ENCODE data around the gene NT5C2. TPM values are rescaled to one million over a fixed set of nuclear protein-coding genes. Genes with fewer than 3 reads are reported as not detected.
"Not testable (repeated sequence)": the region's sequence is repeated elsewhere in the genome, so short reads cannot be mapped to it uniquely, and the experiment has no call there.

NT5C2 gene
- total RNA-seq, 1 donor = 82.9 TPM

DNA sequence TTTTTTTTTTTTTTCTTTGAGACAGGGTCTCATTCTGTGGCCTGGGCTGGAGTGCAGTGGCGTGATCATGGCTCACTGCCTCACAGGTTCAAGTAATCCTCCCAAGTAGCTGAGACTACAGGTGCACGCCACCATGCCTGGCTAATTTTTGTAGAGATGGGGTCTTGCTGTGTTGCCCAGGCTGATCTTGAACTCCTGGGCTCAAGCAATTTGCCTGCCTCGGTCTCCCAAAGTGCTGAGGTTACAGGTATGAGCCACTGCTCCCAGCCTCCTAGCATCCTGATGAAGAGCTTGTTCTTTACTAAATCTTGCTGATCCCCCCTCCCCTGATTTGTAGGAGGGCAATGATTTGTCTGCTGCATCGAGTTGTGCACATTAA lies 126.0 kb downstream of the NT5C2 start:
- not testable (repeated sequence) for DNase-seq (ENCODE audit: low read depth in 2 of 3, low spot score in 2 of 3)

- no peak for DNase-seq (ENCODE audit: low read depth in 2 of 3, low spot score in 2 of 3)
Measured at GRCh38 chr10:103066141-103067098, 126.7 kb downstream of the NT5C2 start.

DNA sequence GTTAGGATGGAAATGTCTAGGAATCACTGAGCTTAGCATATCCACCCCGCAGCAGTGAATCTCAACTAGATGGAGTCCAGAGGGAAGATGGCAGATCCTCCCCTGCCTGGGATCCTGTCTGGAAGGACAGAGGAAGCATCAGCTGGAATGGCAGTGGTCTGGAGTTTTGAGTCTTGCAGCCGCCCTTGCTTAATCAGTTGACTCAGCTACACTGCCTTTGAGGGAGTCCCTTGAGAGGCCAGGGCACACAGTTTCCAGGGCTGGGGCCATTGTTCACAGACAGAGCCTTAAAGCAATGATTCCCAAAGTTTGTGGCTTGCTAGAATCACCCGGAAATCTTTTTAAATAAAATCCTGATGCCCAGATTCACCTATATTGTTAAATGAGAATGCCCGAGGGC lies 128.1 kb downstream of the NT5C2 start:
- no peak for DNase-seq (ENCODE audit: low read depth in 2 of 3, low spot score in 2 of 3)

GRCh38 chr10:103062854-103063590 lies 130.1 kb downstream of the NT5C2 start:
- DNase-seq (ENCODE audit: low read depth in 2 of 3, low spot score in 2 of 3) = no peak

GRCh38 chr10:103060575-103060974 lies 132.5 kb downstream of the NT5C2 start:
- no peak for DNase-seq (ENCODE audit: low read depth in 2 of 3, low spot score in 2 of 3)

DNA sequence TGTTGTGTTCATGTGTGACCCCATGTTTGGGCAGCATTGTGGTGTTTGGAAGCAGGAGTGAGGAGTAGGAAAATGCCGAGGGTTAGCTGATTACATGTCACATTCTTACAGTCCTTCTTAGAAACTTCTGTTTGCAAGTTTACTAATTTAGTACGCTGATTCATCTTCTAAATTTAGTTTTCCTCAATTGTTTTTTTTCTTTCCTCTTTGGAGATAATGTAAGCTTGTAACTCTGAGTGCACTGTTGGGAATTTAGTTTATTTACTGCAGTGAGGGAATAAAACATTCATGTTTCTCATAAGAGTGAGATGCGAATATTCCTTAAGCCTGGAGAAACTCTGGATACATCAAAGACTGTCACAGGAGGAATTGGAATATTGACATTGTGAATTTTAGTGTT lies 135.0 kb downstream of the NT5C2 start:
- DNase-seq (ENCODE audit: low read depth in 2 of 3, low spot score in 2 of 3) = no peak

- DNase-seq (ENCODE audit: low read depth in 2 of 3, low spot score in 2 of 3) = no peak
Measured at GRCh38 chr10:103055105-103055504, 138.0 kb downstream of the NT5C2 start.

DNA sequence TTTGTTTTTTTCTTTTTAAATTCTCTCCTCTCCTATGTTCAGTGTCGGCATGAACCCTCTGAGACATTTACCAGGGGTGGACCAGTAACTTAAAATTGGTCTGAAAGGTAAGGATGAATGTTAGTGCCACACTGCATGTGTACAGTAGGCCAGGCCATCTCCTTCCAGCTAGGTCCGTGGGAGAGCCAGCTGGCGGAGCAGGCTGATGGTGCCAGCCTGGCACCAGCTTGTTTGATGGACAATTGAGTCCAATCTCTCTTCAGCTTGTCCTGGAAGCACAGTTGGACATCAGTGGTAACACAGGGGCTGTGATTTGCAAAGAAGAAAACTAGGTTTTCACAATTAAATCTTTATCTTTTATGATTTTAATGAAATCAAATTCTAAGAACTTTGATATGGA lies 138.5 kb downstream of the NT5C2 start:
- DNase-seq (ENCODE audit: low read depth in 2 of 3, low spot score in 2 of 3) = no peak

DNA sequence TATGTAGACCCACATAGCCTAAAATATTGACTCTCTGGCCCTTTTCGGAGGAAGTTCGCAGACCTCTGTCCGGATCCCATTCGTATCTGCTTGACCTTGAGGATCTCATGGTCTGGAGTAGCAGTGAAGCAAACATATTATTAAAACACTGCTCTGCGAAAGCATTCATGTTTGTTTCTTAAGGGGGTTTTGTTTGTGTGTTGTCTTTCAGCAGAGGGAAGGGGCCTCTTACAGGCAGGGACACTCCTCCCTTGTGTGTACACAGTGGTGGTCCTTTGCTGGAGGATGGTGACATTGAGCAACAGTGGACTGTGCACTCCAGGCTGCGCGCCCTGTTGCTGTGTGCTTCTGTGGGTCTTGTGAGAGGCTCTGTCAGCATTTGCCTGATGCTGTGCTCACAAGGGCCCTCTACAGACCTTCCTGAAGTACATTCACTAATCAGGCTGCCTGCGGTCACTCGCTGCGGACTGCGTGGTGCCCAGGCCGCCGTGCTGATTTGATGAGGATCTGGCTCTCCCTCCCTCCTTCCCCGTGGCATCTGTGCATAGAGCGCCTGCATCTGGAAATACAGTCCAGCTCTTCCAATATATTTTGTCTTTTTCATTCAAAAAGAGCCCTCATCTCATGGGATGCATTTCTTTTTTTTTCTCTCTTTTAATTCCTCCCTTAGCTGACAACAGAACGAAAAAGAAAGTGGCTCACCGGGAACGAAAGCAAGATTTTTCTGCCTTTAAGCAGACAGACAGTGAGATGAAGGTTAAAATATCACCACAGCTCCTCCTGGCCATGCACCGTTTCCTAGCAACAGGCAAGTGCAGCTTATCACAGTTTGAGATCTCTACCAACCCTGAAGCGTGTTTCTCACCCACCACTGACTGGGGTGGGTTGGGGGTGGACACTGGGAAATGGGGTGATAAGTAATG lies 139.2 kb downstream of the NT5C2 start:
- DNase-seq (ENCODE audit: low read depth in 2 of 3, low spot score in 2 of 3) = peak in 2 of 3 donors; percentile 48 to 54

DNA sequence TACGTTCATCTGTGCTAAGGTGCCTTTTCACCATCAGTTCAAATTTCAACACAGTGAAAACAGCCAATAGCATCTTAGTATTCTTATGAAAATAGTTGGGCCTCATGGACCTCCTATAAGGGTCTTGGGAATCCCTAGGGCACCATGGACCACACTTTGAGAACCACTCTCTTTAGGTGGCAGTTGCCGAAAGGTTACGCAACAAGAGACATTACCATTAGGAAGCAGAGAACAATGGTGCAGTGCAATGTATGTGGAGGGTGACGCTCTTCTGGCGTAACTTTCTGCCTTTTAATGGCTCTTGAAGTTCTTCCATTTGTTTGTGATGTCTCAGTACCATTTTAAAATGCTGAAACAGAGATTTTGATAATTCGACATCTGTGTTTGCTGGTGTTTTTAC lies 143.8 kb downstream of the NT5C2 start:
- DNase-seq (ENCODE audit: low read depth in 2 of 3, low spot score in 2 of 3) = no peak

- no peak for DNase-seq (ENCODE audit: low read depth in 2 of 3, low spot score in 2 of 3)
Measured at GRCh38 chr10:103047381-103047780, 145.7 kb downstream of the NT5C2 start.

GRCh38 chr10:103045961-103046360 lies 147.1 kb downstream of the NT5C2 start:
- DNase-seq (ENCODE audit: low read depth in 2 of 3, low spot score in 2 of 3) = no peak

DNA sequence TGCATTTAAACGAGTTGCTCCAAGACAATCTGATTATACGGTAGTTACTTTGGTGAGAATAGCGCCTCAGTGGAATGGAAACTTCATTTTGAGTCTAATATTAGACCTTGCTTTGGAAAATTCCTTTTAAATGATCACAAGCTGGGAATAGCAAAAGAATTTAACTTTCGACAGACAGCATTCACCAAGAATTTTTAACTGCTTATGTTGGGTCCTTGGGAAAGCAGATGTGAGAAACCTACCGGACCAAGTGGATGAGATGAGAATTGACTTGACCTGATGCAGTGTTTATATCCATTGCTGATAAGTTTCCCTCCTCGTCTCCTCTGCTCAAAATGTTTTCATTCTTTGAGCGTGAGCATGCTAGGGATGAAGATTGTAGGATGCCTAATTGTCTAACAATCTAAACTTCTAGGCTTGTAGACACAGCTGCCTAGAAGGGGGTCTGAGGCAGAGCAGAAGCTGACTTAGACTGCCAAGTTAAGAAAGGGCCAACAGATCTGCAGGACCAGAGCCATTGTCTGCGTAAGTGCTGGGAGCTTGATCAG lies 148.1 kb downstream of the NT5C2 start:
- DNase-seq (ENCODE audit: low read depth in 2 of 3, low spot score in 2 of 3) = no peak

GRCh38 chr10:103042908-103043307 lies 150.2 kb downstream of the NT5C2 start:
- no peak for DNase-seq (ENCODE audit: low read depth in 2 of 3, low spot score in 2 of 3)

- DNase-seq (ENCODE audit: low read depth in 2 of 3, low spot score in 2 of 3) = no peak
Measured at GRCh38 chr10:103042129-103042528, 150.9 kb downstream of the NT5C2 start.

DNA sequence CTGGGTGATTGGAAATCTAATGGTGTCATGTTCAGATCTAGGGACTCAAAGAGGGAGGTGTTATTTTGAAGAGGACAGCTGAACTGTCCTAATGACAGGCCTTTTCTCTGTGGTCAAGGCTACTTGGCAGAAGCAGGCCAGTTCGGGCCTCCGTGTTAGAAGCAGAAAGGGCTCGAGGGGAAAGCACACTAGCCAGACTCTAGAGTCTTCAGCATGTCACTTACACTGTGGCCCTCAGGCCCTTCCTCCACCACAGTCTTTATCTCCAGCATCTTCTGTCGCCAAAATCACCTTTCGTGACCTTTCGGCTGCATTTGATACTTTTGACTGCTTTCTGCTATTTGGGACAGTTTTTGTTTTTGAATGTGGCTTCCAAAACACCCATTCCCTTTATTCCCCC lies 151.7 kb downstream of the NT5C2 start:
- no peak for DNase-seq (ENCODE audit: low read depth in 2 of 3, low spot score in 2 of 3)

DNA sequence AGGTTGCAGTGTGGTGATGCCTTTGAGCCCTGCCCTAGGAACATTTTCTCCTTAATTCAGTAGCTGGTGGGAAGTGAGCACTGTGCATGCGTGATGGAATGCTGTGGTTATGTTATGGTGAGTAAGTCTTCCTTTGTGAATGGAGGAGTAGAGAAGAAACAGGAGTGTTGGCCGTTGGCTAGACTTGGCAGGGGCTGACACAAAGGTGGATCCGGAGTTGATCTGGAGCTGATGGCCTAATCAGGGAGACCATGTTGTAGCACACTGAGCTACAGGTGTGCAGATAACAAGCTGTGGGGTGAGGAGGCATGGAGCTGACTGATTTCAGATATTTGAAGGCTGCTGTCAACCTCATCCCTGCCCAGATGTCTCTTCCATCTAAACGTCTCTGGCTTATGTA lies 152.7 kb downstream of the NT5C2 start:
- DNase-seq (ENCODE audit: low read depth in 2 of 3, low spot score in 2 of 3) = no peak

DNA sequence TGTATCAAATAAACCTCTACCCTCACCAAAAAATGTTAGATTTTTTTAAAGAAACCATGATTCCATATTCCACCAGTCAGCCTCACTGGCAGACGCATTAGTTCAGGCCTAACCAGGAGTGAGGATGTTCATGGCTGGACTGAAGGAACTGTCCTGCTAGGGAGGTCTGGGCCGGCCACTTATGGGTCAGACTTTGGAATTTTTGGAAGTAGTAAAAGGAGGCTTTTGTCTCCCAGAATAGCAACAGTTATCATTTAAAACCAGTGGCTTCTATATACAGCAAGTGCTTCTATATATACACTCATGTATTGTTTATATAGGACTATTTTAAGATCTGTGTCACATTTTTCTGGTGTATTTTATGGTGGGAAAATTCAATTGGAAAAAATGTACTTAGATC lies 154.5 kb downstream of the NT5C2 start:
- DNase-seq (ENCODE audit: low read depth in 2 of 3, low spot score in 2 of 3) = no peak

All from hematopoietic multipotent progenitor cell (in vitro differentiated cells).